Choroid plexus epithelial cell (primary cell): ENCODE data around the gene IGFL1.
"Not testable (repeated sequence)": the region's sequence is repeated elsewhere in the genome, so short reads cannot be mapped to it uniquely, and the experiment has no call there.

ENCODE experiments used
- DNase-seq: peaks from one replicate; pipeline ENCODE4 v3.0.0-alpha.2; 2010; ENCODE audit warnings: low read depth
- H3K4me3 ChIP-seq: 2 replicates; pipeline ENCODE4 v1.5.1; 2011; ENCODE audit warnings: low read depth, mild to moderate bottlenecking, control low read depth, low read length, moderate library complexity
- CTCF ChIP-seq: conservative IDR thresholded peaks from 2 replicates; pipeline ENCODE4 v1.5.1; 2011; ENCODE audit warnings: low read depth, mild to moderate bottlenecking, control low read depth, inconsistent platforms, low read length, moderate library complexity

Gene IGFL1

DNA sequence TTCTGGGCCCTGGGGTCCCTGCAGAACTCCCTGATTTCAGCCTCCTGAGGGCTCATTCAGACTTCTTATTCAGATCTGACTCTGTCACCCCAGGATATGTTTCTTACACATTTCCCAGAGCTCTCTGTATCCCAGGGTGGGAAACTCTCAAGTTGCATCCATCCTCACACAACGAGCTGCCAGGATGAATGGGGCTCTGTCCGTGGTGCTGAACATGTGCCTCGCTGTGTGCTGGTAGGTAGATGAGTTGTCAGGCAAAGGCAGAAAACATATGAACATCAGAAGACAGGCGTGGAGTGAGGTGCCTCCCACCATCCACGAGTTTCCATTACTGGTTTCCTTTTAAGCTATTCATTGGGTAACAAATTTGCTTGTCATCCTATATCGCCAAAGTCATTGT, 11.4 kb upstream of the IGFL1 start:
- TF ChIP-seq CTCF, result no peak
- peak; percentile 39 for DNase-seq
- H3K4me3 ChIP-seq, result no peak overlapping the region

DNA sequence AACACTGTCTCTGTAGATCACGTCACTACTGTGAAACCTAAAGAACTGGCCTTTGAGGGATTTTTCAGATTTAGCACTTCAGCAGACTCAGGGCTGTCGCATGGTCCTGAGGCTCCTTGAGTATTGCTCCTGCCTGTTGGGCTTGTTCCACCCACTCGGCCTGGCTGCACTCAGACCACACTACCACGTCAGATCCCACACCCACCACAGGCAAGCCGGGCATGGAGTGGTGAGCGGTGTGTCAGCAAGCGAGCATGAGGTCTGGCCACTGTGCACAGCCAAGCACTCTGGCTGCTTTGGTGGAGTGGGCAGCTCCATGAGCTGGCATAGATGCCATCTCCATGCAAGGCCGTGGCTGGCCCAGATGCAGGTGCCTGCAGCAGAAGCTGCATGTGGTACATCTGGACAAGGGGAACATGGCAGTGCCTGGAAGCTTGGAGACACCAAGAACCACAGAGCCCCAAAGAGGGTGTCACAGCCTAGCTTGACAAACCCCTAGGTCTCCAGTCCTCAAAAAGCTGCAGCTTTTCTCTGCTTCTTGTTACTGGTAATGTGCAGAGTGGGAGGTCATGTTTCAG, 9.4 kb upstream of the IGFL1 start:
- DNase-seq, result no peak
- H3K4me3 ChIP-seq, result no peak overlapping the region
- TF ChIP-seq CTCF, result no peak

DNA sequence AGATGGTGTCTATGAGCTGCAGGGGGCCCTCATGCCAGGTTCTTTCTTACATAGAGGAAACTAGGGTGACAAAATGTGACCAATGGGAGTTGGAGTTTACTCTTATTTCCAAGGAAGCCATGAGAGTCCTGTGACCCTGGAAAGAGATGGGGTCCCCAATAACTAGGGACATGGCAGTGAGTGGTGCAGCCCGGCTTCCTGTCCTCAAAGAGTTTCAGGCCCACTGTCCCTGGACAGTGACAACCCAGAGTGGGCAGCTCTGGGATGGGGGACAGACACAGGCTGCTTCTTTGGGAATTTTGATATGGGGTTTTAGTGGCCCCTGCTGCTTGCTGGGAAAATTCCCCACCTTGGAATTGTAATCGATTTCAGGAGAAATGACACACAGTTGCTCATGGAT, 8.4 kb upstream of the IGFL1 start:
- H3K4me3 ChIP-seq, result no peak overlapping the region
- no peak for DNase-seq
- TF ChIP-seq CTCF, result no peak

GRCh38 chr19:46221981-46222610, 7.4 kb upstream of the IGFL1 start:
- TF ChIP-seq CTCF, result no peak
- H3K4me3 ChIP-seq, result no peak overlapping the region
- DNase-seq, result peak; percentile 33

DNA sequence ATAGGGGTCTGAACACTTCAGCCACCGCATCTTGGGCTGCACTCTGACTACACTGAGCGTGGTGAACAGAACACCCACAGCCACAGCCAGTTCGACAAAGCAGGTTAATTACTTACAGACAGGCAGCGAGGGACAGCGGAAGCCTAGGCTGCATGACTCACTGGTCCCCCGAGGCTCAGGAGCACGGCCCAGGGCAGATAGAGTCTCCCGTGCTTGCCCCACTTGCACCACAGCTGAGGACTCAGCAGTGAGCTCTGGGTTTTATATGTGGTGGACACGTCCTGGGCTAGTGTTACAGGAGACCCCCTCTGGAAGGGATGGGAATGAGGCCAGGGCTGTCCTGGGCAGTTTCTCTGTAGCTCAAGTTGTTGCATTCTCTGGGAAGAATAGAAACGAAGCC, 5.8 kb upstream of the IGFL1 start:
- H3K4me3 ChIP-seq, DNase-seq: not testable (repeated sequence)

- no peak for DNase-seq
- no peak overlapping the region for H3K4me3 ChIP-seq
- TF ChIP-seq CTCF, result no peak
Observed at GRCh38 chr19:46224773-46225172, 4.8 kb upstream of the IGFL1 start.

DNA sequence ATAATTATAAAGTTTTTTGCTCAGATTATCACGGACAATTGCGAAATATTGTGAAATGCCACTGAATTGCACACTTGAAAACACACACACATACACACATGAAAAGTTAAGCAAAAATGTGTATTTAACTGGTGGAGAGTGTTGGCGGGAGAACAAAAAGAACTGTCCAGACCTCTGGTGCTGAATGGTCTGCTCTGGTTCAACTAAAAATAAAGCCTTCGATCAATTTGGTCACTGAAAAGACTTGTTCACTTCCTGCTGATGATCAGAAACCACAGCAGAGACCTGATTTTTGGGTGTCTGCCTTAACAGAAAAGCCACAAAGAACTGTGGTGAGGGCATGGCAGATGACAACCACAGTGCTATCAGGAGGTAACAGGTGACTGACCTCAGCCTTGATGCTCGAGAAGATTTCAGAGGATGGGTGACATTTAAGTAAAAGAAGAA, 4.0 kb upstream of the IGFL1 start:
- no peak overlapping the region for H3K4me3 ChIP-seq
- TF ChIP-seq CTCF, result no peak
- DNase-seq, result peak; percentile 25
